ENCODE measurements around the gene FIGNL1.

FIGNL1 gene

DNA sequence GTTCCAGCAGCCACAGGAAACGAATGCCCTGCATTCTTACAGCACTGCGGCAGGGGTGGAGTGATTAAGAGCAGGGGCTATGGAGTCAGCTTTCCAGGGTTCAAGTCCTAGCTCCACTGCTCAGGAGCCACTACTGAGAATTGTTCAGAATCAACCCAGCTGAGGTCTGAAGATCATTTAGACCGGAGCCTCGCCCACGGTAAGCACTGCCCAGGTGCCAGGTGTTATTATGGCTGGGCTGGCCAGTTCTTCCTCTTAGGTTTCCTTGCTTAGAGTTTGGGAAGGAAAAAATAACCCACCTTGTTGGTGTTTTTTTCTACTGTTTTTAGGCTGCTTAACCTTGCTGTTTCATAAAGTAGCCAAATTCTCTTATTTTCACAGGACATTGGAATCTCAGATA, 4.8 kb upstream of the FIGNL1 start:
- TF ChIP-seq SIN3A (IDR thresholded peaks at IDR 0.05; ENCODE audit: borderline replicate concordance, insufficient read depth, low read length) (no peak), POLR2AphosphoS5 (IDR thresholded peaks at IDR 0.05; ENCODE audit: low read depth, low read length) (no peak), TAF1 (IDR thresholded peaks at IDR 0.05; ENCODE audit: borderline replicate concordance, insufficient read depth, low read length) (no peak), FOXP2 (optimal IDR thresholded peaks at IDR 0.05; ENCODE audit: borderline replicate concordance, extremely low read depth, extremely low read length, insufficient read depth) (no peak)
- TF ChIP-seq, protein P1, sequence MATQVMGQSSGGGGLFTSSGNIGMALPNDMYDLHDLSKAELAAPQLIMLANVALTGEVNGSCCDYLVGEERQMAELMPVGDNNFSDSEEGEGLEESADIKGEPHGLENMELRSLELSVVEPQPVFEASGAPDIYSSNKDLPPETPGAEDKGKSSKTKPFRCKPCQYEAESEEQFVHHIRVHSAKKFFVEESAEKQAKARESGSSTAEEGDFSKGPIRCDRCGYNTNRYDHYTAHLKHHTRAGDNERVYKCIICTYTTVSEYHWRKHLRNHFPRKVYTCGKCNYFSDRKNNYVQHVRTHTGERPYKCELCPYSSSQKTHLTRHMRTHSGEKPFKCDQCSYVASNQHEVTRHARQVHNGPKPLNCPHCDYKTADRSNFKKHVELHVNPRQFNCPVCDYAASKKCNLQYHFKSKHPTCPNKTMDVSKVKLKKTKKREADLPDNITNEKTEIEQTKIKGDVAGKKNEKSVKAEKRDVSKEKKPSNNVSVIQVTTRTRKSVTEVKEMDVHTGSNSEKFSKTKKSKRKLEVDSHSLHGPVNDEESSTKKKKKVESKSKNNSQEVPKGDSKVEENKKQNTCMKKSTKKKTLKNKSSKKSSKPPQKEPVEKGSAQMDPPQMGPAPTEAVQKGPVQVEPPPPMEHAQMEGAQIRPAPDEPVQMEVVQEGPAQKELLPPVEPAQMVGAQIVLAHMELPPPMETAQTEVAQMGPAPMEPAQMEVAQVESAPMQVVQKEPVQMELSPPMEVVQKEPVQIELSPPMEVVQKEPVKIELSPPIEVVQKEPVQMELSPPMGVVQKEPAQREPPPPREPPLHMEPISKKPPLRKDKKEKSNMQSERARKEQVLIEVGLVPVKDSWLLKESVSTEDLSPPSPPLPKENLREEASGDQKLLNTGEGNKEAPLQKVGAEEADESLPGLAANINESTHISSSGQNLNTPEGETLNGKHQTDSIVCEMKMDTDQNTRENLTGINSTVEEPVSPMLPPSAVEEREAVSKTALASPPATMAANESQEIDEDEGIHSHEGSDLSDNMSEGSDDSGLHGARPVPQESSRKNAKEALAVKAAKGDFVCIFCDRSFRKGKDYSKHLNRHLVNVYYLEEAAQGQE (IDR thresholded peaks at IDR 0.05; ENCODE audit: insufficient read depth in 1 of 2, low read depth in 2 of 2, low read length in 2 of 2), result no peak

DNA sequence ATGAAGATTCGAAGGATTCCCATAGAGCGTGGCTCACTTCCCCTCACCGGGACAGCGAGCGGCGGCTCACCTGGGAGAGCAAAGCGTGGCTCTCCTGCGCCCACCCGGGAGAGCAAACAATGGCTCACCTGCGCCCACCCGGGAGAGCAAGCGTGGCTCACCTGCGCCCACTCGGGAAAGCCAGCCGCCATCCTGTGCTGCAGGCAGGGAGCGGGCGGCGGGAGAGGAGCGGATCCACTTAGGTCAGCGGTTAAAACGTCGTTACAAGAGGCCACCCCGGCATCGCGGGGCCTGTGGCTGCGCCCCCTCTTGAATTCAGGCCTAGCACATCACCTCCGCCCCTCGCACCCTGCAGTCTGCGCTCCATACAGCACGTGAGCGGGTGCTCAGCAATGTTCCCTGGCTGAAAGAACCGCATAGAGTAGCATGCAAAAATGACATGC, 461 bp upstream of the FIGNL1 start:
- TF ChIP-seq, protein P1 (IDR thresholded peaks at IDR 0.05; ENCODE audit: insufficient read depth in 1 of 2, low read depth in 2 of 2, low read length in 2 of 2), result no peak
- no peak for TF ChIP-seq POLR2AphosphoS5 (IDR thresholded peaks at IDR 0.05; ENCODE audit: low read depth, low read length)
- TF ChIP-seq TAF1 (IDR thresholded peaks at IDR 0.05; ENCODE audit: borderline replicate concordance, insufficient read depth, low read length), result no peak
- TF ChIP-seq FOXP2 (optimal IDR thresholded peaks at IDR 0.05; ENCODE audit: borderline replicate concordance, extremely low read depth, extremely low read length, insufficient read depth), result no peak
- TF ChIP-seq SIN3A (IDR thresholded peaks at IDR 0.05; ENCODE audit: borderline replicate concordance, insufficient read depth, low read length), result no peak

DNA sequence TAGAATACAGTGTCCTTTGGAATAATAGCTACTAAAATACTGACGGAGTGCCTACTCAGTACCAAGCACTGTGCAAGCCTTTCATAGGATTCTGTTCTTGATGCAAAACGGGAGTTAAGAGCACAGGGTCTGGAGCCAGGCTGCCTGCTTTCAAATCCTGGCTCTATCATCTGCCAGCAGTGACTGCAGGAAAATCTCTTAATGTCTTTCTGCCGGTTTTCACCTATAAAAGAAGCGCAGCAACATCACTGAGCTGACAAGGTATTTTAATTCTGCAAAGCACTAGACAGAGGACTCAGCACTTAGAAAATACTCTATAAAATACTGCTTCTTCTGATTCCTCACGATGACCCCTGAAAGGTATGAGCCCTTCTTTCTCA, 659 bp downstream of the FIGNL1 start:
- TF ChIP-seq SIN3A (IDR thresholded peaks at IDR 0.05; ENCODE audit: borderline replicate concordance, insufficient read depth, low read length) (no peak), POLR2AphosphoS5 (IDR thresholded peaks at IDR 0.05; ENCODE audit: low read depth, low read length) (no peak), TAF1 (IDR thresholded peaks at IDR 0.05; ENCODE audit: borderline replicate concordance, insufficient read depth, low read length) (no peak), FOXP2 (optimal IDR thresholded peaks at IDR 0.05; ENCODE audit: borderline replicate concordance, extremely low read depth, extremely low read length, insufficient read depth) (no peak)
- TF ChIP-seq, protein P1 (IDR thresholded peaks at IDR 0.05; ENCODE audit: insufficient read depth in 1 of 2, low read depth in 2 of 2, low read length in 2 of 2), result no peak

DNA sequence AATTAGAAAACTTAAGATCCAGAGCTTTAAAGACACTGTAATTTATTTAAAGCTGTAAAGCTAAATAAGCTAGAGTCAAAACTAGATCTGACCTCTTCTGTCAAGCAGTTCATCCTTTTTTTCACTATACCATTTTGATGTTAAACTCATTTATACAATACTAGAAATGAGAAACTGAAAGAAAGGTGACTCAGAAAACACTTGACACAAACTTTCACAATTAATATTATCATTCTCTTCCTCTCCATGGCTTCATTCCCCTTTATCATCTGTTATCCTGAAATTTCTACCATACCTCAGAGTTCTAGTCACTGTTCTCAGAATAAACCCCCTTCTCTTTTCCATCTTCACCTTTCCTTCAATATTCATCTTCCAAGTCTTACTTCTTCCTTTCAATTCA, 1.3 kb downstream of the FIGNL1 start:
- no peak for TF ChIP-seq TAF1 (IDR thresholded peaks at IDR 0.05; ENCODE audit: borderline replicate concordance, insufficient read depth, low read length)
- no peak for TF ChIP-seq POLR2AphosphoS5 (IDR thresholded peaks at IDR 0.05; ENCODE audit: low read depth, low read length)
- TF ChIP-seq FOXP2 (optimal IDR thresholded peaks at IDR 0.05; ENCODE audit: borderline replicate concordance, extremely low read depth, extremely low read length, insufficient read depth), result no peak
- no peak for TF ChIP-seq SIN3A (IDR thresholded peaks at IDR 0.05; ENCODE audit: borderline replicate concordance, insufficient read depth, low read length)
- TF ChIP-seq, protein P1 (IDR thresholded peaks at IDR 0.05; ENCODE audit: insufficient read depth in 1 of 2, low read depth in 2 of 2, low read length in 2 of 2), result no peak

DNA sequence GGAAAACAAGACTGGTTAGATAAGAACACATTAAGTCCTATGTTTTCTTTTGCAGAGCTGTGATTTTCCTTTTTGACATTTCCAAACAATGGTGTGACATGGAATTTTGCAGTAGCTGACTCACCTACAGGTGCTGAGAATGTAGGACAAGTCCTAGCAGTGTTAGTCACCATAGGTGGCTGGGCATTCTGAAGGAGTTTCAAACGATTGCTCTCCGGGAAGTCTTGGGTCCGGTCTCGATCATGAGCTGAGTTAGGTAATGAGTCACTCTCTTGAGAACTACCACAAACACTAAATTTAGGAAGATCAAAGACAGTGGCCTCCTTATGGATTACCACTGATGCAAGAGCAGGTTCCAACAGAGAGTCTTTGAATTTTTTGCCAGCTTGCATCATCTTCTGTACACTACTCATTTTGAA, 3.6 kb downstream of the FIGNL1 start:
- TF ChIP-seq FOXP2 (optimal IDR thresholded peaks at IDR 0.05; ENCODE audit: borderline replicate concordance, extremely low read depth, extremely low read length, insufficient read depth) (no peak), SIN3A (IDR thresholded peaks at IDR 0.05; ENCODE audit: borderline replicate concordance, insufficient read depth, low read length) (no peak), POLR2AphosphoS5 (IDR thresholded peaks at IDR 0.05; ENCODE audit: low read depth, low read length) (no peak), TAF1 (IDR thresholded peaks at IDR 0.05; ENCODE audit: borderline replicate concordance, insufficient read depth, low read length) (no peak)
- TF ChIP-seq, protein P1 (IDR thresholded peaks at IDR 0.05; ENCODE audit: insufficient read depth in 1 of 2, low read depth in 2 of 2, low read length in 2 of 2), result no peak
